HG02623 (cell line): Measurements from ENCODE around the gene ARMC3.
"Not testable (repeated sequence)": the region's sequence is repeated elsewhere in the genome, so short reads cannot be mapped to it uniquely, and the experiment has no call there.

ENCODE experiments used
- ATAC-seq: cut with Tn5 transposase; IDR thresholded peaks from one replicate; pipeline ENCODE4 v1.9.1; 2021; ENCODE audit warnings: moderate library complexity; ENCODE audit not compliant: unreplicated experiment

Gene ARMC3

GRCh38 chr10:23040002-23040401 is 112.1 kb downstream of the ARMC3 start:
- ATAC-seq = no peak

- no peak for ATAC-seq
These were observed 118.2 kb downstream of the ARMC3 start for GRCh38 chr10:23046027-23046426.

GRCh38 chr10:23047201-23048050 is 119.6 kb downstream of the ARMC3 start:
- no peak for ATAC-seq

- no peak for ATAC-seq
These were observed 120.3 kb downstream of the ARMC3 start for GRCh38 chr10:23048191-23048590.

DNA sequence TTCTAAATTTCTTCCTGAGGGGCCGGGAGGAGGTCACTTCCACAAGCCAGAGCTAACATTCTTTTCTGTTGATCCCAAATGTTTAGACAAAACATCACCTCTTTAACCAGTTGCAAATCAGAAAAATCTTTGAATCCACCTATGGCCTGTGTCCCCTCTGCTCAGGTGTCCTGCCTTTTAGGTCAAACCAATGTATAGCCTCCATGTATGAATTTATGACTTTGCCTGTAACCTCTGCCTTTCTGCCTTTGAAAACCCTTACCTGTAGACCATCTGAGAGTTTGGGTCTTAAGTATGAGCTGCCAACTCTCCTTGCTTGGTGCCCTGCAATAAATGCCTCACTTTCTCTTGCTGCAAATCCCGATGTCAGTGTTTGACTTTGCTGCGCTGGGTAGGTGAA is 123.4 kb downstream of the ARMC3 start:
- ATAC-seq = no peak

- no peak for ATAC-seq
These were observed 124.0 kb downstream of the ARMC3 start for GRCh38 chr10:23051855-23052331.

- ATAC-seq = no peak
These were observed 125.2 kb downstream of the ARMC3 start for GRCh38 chr10:23053036-23053435.

DNA sequence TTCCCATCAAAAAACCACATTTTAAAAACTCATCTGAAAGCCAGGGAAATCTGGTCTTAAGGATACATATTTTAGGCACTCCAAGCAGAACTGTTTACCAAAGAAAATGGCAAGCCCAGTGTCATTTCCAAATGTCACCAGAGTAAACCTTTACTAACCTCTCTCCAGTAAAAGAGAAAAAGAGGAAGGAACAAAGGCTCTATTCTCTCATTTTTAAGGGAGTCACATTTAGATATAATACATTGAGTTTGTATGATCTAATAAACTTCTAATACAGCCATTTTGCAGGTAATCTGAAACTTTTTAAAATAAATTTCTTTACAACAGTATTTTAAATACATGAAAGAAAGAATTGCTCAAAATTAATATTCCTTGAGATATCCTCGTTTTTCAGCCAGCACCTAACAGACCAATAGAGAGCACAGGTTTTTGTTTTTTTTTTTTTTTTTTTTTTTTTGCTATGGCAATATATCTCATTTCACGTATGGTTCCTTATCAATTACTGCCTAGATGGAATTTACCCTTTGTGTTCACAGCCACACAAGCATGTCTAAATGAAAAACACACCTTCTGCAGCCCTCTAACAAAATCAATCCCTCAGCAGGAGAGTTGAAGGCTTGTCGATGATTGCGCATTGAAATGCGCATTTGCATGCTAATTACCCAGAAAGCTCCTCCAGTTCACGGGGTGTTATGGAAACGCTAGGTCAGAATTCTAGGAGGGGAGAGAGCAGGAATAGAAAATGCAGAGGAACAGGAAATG is 127.8 kb downstream of the ARMC3 start:
- ATAC-seq = no peak

GRCh38 chr10:23056186-23056579 is 128.3 kb downstream of the ARMC3 start:
- no peak for ATAC-seq

- ATAC-seq = no peak
These were observed 130.5 kb downstream of the ARMC3 start for GRCh38 chr10:23058366-23058765.

- no peak for ATAC-seq
These were observed 133.1 kb downstream of the ARMC3 start for GRCh38 chr10:23060918-23061317.

GRCh38 chr10:23063045-23063972 is 135.5 kb downstream of the ARMC3 start:
- ATAC-seq = no peak

DNA sequence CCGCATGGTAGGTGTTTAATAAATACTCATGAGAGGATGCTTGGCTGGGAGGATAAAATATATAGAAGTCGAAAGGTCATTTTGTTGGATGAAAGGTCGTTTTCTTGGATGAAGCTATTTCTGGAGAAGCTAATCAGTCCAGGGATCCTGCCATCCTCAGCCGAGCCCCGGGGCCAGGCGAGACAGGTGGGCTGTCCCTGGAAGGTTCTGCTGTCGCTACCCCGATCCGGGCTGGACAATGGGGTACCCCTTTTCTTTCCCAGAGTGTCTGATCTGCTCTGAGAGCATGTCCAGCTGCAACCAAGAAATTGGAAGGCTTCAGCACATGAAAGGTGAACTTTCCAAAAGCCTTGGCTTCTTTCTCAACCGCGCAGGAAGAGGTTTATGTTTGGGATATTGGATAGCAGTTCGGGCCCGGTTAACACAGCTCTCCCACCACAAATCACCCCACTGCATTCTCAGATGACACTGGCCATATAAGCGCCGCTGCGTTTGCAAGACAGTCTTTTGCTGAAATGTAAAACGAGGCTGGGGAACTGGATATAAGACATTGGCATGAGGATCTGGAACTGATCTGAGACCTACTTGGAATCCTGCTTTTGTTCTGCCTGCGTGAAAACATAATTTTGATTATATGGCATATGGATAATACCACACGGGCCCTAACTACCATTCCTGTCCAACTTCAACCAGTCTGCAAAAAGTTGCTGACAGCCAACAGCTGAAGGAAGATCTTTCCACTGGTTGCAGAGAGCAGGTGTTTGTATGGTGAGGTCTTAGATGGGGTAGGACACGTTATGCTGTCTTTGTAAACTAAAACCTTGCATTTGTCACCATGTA is 136.3 kb downstream of the ARMC3 start:
- no peak for ATAC-seq

GRCh38 chr10:23064813-23065114 is 136.9 kb downstream of the ARMC3 start:
- not testable (repeated sequence) for ATAC-seq

DNA sequence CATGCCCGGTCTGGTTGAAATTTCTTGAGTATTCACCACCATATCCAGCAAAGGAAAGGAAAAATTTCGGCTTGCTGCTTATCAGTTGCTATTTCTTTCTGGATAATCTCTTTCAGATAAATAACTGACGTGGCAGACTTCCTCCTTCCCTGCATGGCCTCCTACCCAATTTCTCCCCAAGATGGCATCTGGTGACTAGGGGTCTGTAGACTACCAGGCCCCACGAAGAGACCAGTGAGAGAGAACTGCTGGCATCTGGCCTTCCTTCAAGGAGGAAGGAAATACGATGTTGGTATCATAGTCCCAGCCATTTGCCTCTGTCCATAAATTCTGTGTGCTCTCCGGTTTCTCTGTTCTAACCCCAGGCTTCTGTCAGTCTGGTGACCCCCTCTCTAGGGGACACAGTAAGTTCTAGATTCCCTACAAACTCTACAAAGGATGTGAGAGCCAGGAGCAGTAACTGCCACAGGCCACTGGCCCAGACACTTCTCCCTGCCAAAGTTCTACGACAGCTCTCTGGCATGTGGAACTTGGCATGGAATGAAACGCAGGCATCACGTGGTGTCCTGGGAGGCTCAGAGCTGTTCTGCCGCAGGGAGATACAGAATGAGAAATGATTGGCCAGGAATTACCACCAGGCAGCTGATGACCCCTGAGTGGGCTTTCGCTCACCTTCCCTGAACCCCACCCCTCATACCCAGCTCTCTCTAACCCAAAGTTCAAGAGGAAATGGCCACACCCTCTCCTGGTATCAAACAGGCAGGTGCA is 137.5 kb downstream of the ARMC3 start:
- ATAC-seq = no peak

DNA sequence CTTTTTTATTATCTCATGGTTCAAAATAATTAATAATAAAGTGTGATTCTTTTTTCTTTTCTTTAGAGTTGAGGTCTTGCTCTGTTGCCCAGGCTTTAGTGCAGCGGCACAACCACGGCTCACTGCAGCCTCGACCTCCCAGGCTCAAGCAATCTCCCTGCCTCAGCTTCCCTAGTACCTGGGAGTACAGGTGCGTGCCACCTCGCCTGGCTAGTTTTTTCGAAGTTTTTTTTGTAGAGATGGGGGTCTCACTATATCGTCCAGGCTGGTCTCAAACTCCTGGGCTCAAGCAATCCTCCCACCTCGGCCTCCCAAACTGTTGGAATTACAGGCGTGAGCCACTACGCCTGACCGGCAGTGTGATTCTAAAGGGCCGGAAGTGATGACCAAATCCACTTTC is 139.5 kb downstream of the ARMC3 start:
- ATAC-seq = no peak

DNA sequence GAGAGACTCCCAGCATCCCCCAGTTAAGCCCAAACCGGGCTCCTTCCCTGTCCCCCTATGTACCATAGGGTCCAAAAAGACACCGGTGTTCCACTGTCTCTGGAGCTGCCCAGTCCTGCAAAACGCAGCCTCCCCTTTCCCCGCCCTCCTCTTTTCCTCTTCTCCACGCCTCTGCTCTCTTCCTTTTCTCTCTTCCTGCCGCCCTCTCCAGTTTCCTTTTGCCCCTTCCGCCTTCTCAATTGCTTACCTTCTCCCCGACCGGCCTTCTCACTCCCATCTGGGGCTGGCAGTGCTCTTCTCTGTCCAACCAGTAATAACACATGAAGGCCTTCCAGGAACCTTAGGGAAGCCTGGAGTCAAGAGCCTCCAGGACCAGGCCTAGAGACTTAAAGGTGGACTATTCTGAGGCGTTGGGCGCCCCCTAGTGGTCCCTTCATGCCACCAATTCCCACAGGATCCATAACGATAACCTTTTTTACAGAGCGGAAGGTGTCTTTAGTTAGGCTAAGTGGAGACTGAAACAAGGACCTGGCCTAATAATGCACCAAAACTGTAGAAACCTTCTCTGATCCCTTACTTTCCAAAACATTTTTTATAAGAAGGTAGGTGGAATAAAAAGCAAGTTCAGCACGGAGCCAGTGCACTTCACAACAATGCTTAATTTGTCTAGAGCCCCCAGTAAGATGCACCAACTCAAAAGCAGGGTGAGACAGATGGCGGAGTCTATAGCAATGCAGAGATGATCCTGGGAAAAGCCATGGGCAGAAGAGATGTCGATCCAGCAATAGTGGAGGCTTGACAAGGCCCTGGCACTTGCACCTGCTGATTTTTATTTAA is 140.3 kb downstream of the ARMC3 start:
- ATAC-seq = peak; percentile 48

GRCh38 chr10:23069019-23069815 is 141.4 kb downstream of the ARMC3 start:
- ATAC-seq = no peak
